ENCODE measurements around the gene TSPAN31.
"Not testable (repeated sequence)": the region's sequence is repeated elsewhere in the genome, so short reads cannot be mapped to it uniquely, and the experiment has no call there.

TSPAN31 gene

DNA sequence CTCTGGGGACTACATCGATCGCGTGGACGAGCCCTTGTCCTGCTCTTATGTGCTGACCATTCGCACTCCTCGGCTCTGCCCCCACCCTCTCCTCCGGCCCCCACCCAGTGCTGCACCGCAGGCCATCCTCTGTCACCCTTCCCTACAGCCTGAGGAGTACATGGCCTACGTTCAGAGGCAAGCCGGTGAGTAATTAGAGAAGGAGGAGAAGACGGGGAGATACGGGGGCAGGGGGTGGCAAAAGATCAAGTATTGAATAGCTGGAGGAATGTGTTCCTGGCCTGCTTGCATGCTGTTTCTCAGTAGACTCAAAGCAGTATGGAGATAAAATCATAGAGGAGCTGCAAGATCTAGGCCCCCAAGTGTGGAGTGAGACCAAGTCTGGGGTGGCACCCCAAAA, 29.1 kb upstream of the TSPAN31 start:
- 97 to 100% methylated on average over 4 to 5 of the region's 12 CpGs for WGBS, 2 experiments (ENCODE audit: insufficient coverage in 2 of 2)
- Histone ChIP-seq H3K4me1 (ENCODE audit: control insufficient read depth, insufficient read depth, low read length, poor library complexity, severe bottlenecking) (no peaks in the 10 kb centered on the region), H3K27ac (ENCODE audit: low read depth, low read length, severe bottlenecking) (no peak overlapping the region), H3K36me3 (ENCODE audit: control insufficient read depth, insufficient read depth, low read length) (peaks cover 69% of the 10 kb centered on the region), H3K4me3 (ENCODE audit: extremely low read depth, insufficient read depth, low read length, poor library complexity, severe bottlenecking) (no peak overlapping the region), H3K9me3 (ENCODE audit: control insufficient read depth, low read length) (no peaks in the 10 kb centered on the region)

- 93 to 94% methylated on average over 2 of the region's 4 CpGs for WGBS, 2 experiments (ENCODE audit: insufficient coverage in 2 of 2)
- Histone ChIP-seq H3K4me1 (ENCODE audit: control insufficient read depth, insufficient read depth, low read length, poor library complexity, severe bottlenecking) (no peaks in the 10 kb centered on the region), H3K4me3 (ENCODE audit: extremely low read depth, insufficient read depth, low read length, poor library complexity, severe bottlenecking) (no peak overlapping the region), H3K36me3 (ENCODE audit: control insufficient read depth, insufficient read depth, low read length) (peaks cover 70% of the 10 kb centered on the region), H3K9me3 (ENCODE audit: control insufficient read depth, low read length) (no peaks in the 10 kb centered on the region), H3K27ac (ENCODE audit: low read depth, low read length, severe bottlenecking) (no peak overlapping the region)
These were observed 28.5 kb upstream of the TSPAN31 start for GRCh38 chr12:57716305-57716704.

- H3K9me3 ChIP-seq (ENCODE audit: control insufficient read depth, low read length), result no peaks in the 10 kb centered on the region
- peaks cover 62% of the 10 kb centered on the region for H3K36me3 ChIP-seq (ENCODE audit: control insufficient read depth, insufficient read depth, low read length)
- 82 to 84% methylated on average over 3 to 5 of the region's 5 CpGs for WGBS, 2 experiments (ENCODE audit: insufficient coverage in 2 of 2)
- H3K4me1 ChIP-seq (ENCODE audit: control insufficient read depth, insufficient read depth, low read length, poor library complexity, severe bottlenecking), result no peaks in the 10 kb centered on the region
- H3K27ac ChIP-seq (ENCODE audit: low read depth, low read length, severe bottlenecking), result no peak overlapping the region
- H3K4me3 ChIP-seq (ENCODE audit: extremely low read depth, insufficient read depth, low read length, poor library complexity, severe bottlenecking), result no peak overlapping the region
These were observed 27.7 kb upstream of the TSPAN31 start for GRCh38 chr12:57717131-57717530.

DNA sequence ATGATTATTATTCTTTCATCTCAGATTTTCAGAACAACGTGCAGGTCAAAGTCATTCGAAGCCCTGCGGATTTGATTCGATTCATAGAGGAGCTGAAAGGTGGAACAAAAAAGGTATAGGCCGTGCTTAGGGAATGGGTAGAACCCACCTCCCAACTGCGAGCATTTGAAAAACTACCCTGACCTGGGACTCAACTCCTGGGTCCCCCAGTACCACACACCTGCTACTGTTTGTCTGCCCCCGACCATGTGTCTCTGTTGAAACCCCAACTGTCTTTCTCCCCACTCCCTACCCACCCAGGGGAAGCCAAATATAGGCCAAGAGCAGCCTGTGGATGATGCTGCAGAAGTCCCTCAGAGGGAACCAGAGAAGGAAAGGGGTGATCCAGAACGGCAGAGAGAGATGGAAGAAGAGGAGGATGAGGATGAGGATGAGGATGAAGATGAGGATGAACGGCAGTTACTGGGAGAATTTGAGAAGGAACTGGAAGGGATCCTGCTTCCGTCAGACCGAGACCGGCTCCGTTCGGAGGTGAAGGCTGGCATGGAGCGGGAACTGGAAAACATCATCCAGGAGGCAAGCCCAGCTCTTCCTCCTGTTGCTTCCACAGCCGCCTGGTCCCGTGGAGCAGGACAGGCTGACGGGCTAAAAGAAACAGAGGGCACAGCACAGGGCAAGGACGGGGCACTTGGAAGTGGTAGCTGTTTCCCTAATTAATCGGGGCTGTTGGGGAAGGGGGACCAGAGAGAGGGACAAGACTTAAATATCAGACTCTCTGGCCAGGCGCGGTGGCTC, 26.8 kb upstream of the TSPAN31 start:
- 94 to 98% methylated on average over 14 to 15 of the region's 22 CpGs for WGBS, 2 experiments (ENCODE audit: insufficient coverage in 2 of 2)
- Histone ChIP-seq H3K4me3 (ENCODE audit: extremely low read depth, insufficient read depth, low read length, poor library complexity, severe bottlenecking) (no peak overlapping the region), H3K36me3 (ENCODE audit: control insufficient read depth, insufficient read depth, low read length) (peaks cover 62% of the 10 kb centered on the region), H3K4me1 (ENCODE audit: control insufficient read depth, insufficient read depth, low read length, poor library complexity, severe bottlenecking) (no peaks in the 10 kb centered on the region), H3K27ac (ENCODE audit: low read depth, low read length, severe bottlenecking) (no peak overlapping the region), H3K9me3 (ENCODE audit: control insufficient read depth, low read length) (no peaks in the 10 kb centered on the region)

- 98% methylated on average over 8 to 9 of the region's 15 CpGs for WGBS, 2 experiments (ENCODE audit: insufficient coverage in 2 of 2)
- no peaks in the 10 kb centered on the region for H3K4me1 ChIP-seq (ENCODE audit: control insufficient read depth, insufficient read depth, low read length, poor library complexity, severe bottlenecking)
- no peak overlapping the region for H3K4me3 ChIP-seq (ENCODE audit: extremely low read depth, insufficient read depth, low read length, poor library complexity, severe bottlenecking)
- H3K36me3 ChIP-seq (ENCODE audit: control insufficient read depth, insufficient read depth, low read length), result peaks cover 60% of the 10 kb centered on the region
- no peaks in the 10 kb centered on the region for H3K9me3 ChIP-seq (ENCODE audit: control insufficient read depth, low read length)
- no peak overlapping the region for H3K27ac ChIP-seq (ENCODE audit: low read depth, low read length, severe bottlenecking)
These were observed 26.0 kb upstream of the TSPAN31 start for GRCh38 chr12:57718641-57719528.

DNA sequence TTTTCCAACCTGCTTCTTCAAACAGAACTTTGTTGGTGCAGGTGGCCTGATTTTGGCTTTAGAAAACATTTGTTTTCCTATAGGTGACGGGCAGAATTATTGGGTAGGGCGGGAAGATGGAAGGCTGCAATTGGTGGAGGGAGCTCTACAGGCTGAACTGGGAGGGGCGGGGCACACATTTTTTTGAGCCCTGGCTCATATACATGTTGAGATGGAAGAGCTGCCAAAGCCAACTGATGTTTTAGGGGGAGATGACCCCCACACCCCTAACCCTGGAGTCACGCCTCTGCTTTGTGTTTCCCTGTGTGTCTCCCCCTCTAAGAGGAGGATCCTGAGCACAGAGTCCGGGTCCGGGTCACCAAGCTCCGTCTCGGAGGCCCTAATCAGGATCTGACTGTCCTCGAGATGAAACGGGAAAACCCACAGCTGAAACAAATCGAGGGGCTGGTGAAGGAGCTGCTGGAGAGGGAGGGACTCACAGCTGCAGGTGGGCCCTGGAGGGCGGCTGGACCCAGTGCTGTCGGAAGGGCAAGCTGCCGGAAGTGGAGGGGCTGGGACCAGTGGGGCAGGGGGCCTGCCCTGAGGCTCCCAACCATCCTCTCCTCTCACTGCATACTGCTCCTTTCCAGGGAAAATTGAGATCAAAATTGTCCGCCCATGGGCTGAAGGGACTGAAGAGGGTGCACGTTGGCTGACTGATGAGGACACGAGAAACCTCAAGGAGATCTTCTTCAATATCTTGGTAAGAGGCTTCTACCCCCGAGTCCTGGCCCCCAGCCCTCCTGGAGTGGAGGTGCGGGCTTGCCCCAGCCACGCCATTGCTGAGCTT, 24.8 kb upstream of the TSPAN31 start:
- Histone ChIP-seq H3K4me1 (ENCODE audit: control insufficient read depth, insufficient read depth, low read length, poor library complexity, severe bottlenecking) (no peaks in the 10 kb centered on the region), H3K4me3 (ENCODE audit: extremely low read depth, insufficient read depth, low read length, poor library complexity, severe bottlenecking) (no peak overlapping the region), H3K36me3 (ENCODE audit: control insufficient read depth, insufficient read depth, low read length) (peaks cover 55% of the 10 kb centered on the region), H3K9me3 (ENCODE audit: control insufficient read depth, low read length) (no peaks in the 10 kb centered on the region), H3K27ac (ENCODE audit: low read depth, low read length, severe bottlenecking) (no peak overlapping the region)
- WGBS, 2 experiments (ENCODE audit: insufficient coverage in 2 of 2), result 94 to 95% methylated on average over 14 to 17 of the region's 20 CpGs

GRCh38 chr12:57720606-57721595, 23.9 kb upstream of the TSPAN31 start:
- H3K4me1 ChIP-seq (ENCODE audit: control insufficient read depth, insufficient read depth, low read length, poor library complexity, severe bottlenecking), result no peaks in the 10 kb centered on the region
- H3K9me3 ChIP-seq (ENCODE audit: control insufficient read depth, low read length), result no peaks in the 10 kb centered on the region
- H3K36me3 ChIP-seq (ENCODE audit: control insufficient read depth, insufficient read depth, low read length), result peaks cover 49% of the 10 kb centered on the region
- H3K4me3 ChIP-seq (ENCODE audit: extremely low read depth, insufficient read depth, low read length, poor library complexity, severe bottlenecking), result no peak overlapping the region
- 93 to 96% methylated on average over 6 to 9 of the region's 11 CpGs for WGBS, 2 experiments (ENCODE audit: insufficient coverage in 2 of 2)
- H3K27ac ChIP-seq (ENCODE audit: low read depth, low read length, severe bottlenecking), result no peak overlapping the region

DNA sequence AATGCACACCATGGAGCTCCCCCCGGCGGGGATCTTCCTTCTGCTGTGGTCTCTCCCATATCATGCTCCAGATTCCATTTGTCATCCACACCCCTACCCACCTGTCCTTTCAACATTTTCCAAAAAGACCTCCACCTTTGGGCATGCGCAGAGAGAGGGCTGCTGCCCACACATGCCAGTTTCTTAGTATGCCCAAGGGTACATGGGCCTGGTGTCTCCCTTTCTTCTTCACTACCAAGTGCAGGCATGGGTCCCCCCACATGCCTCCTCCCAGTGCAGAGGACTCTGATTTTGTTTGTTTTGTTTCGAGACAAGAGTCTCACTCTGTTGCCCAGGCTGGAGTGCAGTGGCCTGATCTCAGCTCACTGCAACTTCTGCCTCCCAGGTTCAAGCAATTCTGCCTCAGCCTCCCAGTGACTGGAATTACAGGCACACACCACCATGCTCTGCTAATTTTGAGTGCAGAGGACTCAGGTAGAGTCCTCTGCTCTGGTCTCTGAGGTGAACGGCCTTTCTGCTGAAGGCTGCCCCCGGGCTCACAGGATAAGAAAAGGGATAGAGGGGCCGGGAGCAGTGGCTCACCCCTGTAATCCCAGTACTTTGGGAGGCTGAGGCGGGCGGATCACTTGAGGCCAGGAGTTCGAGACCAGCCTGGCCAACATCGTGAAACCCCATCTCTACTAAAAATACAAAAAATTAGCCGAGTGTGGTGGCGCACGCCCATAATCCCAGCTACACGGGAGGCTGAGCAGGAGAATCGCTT, 22.8 kb upstream of the TSPAN31 start:
- 96 to 99% methylated on average over 9 to 10 of the region's 16 CpGs for WGBS, 2 experiments (ENCODE audit: insufficient coverage in 2 of 2)

More for the DNA sequence above, 22.8 kb upstream of the TSPAN31 start:
- not testable (repeated sequence) for H3K4me1 ChIP-seq (ENCODE audit: control insufficient read depth, insufficient read depth, low read length, poor library complexity, severe bottlenecking); H3K9me3 ChIP-seq (ENCODE audit: control insufficient read depth, low read length); H3K4me3 ChIP-seq (ENCODE audit: extremely low read depth, insufficient read depth, low read length, poor library complexity, severe bottlenecking); H3K27ac ChIP-seq (ENCODE audit: low read depth, low read length, severe bottlenecking)
- H3K36me3 ChIP-seq (ENCODE audit: control insufficient read depth, insufficient read depth, low read length), result peaks cover 38% of the 10 kb centered on the region
